IPS-NIHi7 (cell line): Measurements from ENCODE around the gene LBX1.
"Not testable (repeated sequence)": the region's sequence is repeated elsewhere in the genome, so short reads cannot be mapped to it uniquely, and the experiment has no call there.

Experiments used
- DNase-seq: peaks from one replicate; pipeline ENCODE4 v3.0.0; 2012; ENCODE audit warnings: mixed read lengths; ENCODE audit errors: extremely low spot score

The LBX1 gene

GRCh38 chr10:101202667-101203066 lies 26.6 kb downstream of the LBX1 start:
- DNase-seq = not testable (repeated sequence)

GRCh38 chr10:101198326-101198977 lies 30.8 kb downstream of the LBX1 start:
- DNase-seq = not testable (repeated sequence)

DNA sequence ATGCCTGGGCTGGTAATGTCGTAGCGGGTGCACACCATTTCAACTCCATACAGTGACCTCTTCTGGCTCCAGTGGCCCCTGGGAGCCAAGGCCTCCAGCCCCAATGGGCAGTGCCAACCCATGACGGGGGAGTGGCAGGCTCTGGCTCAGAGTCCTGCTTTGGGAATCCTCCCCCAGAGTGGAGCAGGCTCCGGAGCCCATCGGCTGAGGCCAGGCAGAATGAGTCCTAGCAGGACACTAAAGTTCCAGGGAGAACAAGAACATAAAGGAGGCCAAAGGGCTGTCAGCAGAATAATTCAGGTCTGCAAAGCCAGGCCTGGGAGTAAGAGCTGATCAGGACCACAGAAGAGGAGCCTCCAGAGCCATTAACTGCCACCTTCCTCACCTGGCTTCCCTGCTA lies 33.3 kb downstream of the LBX1 start:
- peak; percentile 8 for DNase-seq

DNA sequence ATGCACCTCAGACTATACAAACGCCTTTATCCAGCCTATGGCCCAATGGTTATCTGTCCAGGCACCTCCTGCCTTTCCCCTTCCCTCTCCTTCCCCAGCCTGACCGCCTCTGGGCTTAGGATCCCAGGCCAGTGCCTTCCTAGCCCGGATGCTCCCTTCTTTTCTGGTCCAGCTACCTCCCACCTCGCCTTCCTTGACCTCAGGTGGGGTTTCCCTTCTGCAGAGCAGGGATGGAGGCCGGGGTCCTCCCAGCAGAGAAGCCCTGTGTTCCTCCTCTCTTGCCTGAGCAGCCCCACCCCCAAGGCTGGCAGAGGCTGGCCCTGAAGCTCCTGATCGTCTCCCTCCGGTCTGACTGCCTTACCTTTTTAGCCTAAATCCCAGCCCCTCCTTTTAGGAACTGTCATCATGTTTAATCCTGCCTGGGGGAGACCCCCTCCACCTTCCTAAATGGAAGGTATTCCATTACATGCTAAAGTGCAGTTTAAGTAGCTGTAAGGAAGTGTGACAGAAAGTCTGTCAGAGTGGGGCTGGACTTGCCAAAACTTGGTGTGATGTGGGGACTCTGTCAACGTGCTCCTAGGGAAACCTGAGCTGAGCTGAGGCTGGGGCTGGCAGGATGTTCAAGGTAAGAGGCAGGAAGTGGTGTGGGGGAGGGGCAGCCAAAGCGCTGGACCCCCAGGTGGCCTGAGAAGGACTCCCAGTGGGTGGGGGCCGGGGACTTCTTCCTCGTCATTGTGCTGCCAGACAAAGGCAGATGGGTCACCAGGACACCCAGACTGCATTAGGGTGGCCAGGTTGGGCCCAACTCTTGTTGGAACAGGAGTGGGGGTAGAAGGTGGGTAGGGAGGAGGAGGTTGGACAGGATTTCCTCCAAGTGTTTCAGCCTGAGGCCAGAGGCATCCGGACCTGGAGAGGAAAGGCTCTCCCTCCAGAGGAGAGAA lies 39.5 kb downstream of the LBX1 start:
- peak; percentile 72 for DNase-seq

- no peak for DNase-seq
These were observed 40.3 kb downstream of the LBX1 start for GRCh38 chr10:101188942-101189341.

DNA sequence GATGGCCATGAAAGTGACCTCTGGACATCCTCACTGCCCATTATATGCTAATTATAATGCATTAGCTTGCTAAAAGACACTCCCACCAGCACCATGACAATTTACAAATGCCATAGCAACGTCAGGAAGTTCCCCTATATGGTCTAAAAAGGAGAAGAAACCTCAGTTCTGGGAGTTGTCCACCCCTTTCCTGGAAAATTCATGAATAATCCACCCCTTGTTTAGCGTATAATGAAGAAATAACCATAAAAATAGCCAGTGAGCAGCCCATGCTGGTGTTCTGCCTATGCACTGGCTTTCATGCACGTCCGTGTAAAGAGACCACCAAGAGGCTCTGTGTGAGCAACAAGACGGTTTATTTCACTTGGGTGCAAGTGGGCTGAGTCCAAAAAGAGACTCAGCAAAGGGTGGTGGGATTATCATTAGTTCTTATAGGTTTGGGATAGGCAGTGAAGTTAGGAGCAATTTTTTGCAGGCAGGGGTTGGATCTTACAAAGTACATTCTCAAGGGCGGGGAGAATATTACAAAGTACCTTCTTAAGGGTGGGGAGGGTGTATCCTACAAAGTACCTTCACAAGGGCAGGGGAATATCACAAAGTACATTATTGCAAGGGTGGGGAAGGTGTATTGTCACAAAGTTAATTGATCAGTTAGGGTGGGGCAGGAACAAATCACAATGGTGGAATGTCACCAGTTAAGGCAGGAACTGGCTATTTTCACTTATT lies 45.6 kb downstream of the LBX1 start:
- DNase-seq = no peak

DNA sequence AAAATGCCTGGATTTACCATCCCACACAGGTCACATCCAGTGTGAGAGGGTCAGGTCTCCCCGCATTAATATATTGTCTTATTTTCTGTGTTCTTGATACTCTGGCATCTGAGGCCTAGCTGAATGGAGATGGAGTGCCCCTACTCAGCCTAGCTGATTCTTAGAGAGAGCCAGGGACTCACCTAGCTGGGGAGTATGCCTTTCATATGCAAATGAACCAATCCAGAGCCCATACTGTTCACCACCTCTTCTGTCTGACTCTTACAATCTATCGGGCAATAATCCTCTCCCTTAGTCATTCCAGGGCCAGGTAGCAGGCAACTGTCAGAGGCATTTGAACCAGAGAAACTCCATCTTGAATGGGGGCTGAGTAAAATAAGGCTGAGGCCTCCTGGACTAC lies 46.3 kb downstream of the LBX1 start:
- peak; percentile 60 for DNase-seq
